SH-SY5Y (cell line): Measurements from ENCODE around the gene RAI14.

Source experiments
- GATA2 ChIP-seq: IDR thresholded peaks from 2 replicates; pipeline ENCODE4 v1.6.1; 2011; ENCODE audit warnings: mild to moderate bottlenecking, low read depth, low read length
- GATA3 ChIP-seq: IDR thresholded peaks from 2 replicates; pipeline ENCODE4 v1.6.1; 2011; ENCODE audit warnings: low read depth, mild to moderate bottlenecking, low read length, moderate library complexity

DNA sequence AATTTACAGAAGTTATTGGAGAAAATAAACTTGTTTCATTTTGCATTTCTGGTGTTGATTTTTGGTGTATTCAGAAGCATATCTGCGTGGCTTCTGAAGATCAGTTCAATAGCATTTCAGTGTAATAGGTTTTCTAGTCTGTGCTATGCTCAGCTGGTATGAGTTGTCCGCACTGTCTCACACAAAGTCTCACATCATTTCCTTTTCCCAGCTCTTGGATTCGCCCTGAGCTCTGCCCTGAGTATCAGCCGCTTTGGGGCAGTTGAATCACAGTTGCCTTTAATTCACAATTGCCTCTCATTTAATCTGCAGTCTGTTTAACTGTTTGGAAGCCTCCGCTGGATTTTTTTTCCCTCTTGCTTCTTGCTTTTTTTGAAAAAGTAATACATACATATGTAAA lies 176.4 kb downstream of the RAI14 start:
- no peak for TF ChIP-seq GATA2
- no peak for TF ChIP-seq GATA3
